Omental fat pad (tissue), 4 donors: ENCODE measurements around the gene PPM1D. TPM values are rescaled to one million over a fixed set of nuclear protein-coding genes. Genes with fewer than 3 reads are reported as not detected.

Experiments used
- ATAC-seq: fragments of 150-250 bp; one replicate; pipeline ENCODE4 v1.9.1; 2016; ENCODE audit warnings: mild to moderate bottlenecking, moderate library complexity; ENCODE audit not compliant: low FRiP score
- DNase-seq: peaks from one replicate; pipeline ENCODE4 v3.0.0-alpha.2; 2019; ENCODE audit warnings: low spot score
- total RNA-seq, 4 donors: library from RNA; depleted of rRNA; stranded (reverse); fragments of >200 nt; gene quantifications; one replicate each; pipeline ENCODE4 v1.1.0, GENCODE V29; 2016
- TF ChIP-seq, protein P1 (sequence below), 3 donors: fragments of 450-650 bp; IDR thresholded peaks; one replicate each; pipeline ENCODE4 v1.5.1; 2016 to 2017; ENCODE audit warnings: antibody characterized with exemption in 3 of 3, mild to moderate bottlenecking in 3 of 3, moderate library complexity in 2 of 3

Gene PPM1D
- total RNA-seq, 4 donors from 2014 or later, result 11.1 to 32.0 (median 13.3) TPM

DNA sequence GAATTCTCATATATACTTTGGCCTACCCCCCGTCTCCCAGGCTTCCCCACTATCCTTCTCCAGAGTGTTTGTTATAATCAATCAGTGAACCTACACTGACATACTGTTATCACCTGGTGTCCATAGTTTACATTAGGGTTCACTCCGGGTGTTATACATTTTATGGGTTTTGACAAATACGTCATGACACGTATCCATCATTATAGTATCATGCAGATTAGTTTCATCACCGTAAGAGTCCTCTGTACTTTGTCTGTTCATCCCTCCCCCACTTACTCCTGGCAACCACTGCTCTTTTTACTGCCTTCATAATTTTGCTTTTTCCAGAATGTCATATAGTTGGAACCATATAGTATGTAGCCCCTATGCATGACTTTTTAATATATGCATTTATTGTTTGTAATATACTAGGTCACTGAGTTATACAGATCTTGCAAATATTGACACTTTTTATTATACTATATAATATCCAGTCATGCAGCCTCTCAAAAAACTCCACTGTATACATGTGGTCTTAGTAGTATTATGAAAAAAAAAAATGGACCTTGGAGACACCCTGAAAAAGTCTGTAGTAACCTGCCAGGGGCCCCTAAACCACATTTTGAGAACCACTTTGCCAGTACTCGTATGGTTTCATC, 28.4 kb downstream of the PPM1D start:
- DNase-seq (no peak), ATAC-seq (no peak)
- TF ChIP-seq, protein P1, sequence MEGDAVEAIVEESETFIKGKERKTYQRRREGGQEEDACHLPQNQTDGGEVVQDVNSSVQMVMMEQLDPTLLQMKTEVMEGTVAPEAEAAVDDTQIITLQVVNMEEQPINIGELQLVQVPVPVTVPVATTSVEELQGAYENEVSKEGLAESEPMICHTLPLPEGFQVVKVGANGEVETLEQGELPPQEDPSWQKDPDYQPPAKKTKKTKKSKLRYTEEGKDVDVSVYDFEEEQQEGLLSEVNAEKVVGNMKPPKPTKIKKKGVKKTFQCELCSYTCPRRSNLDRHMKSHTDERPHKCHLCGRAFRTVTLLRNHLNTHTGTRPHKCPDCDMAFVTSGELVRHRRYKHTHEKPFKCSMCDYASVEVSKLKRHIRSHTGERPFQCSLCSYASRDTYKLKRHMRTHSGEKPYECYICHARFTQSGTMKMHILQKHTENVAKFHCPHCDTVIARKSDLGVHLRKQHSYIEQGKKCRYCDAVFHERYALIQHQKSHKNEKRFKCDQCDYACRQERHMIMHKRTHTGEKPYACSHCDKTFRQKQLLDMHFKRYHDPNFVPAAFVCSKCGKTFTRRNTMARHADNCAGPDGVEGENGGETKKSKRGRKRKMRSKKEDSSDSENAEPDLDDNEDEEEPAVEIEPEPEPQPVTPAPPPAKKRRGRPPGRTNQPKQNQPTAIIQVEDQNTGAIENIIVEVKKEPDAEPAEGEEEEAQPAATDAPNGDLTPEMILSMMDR (IDR thresholded peaks at IDR 0.05), result no peak

DNA sequence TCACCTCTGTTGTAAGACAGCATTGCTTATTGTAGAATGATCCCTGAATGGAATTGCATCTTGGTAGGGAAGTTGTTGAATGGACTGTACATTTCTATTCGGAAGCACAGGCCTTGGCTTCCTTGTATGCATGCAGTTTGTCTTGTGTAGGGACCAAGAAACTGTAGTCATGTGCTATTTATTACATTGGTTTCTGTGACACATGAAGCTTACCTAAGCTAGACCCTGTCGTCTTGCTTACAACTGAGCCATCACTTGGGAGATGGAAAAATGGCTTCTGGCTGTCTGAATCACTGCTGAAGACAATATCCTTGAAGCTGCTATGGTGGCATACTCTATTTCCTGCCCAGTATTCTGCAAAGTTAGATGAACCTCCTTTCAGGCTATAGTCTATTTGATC, 29.1 kb downstream of the PPM1D start:
- DNase-seq, result no peak
- TF ChIP-seq, protein P1 (IDR thresholded peaks at IDR 0.05), result no peak

DNA sequence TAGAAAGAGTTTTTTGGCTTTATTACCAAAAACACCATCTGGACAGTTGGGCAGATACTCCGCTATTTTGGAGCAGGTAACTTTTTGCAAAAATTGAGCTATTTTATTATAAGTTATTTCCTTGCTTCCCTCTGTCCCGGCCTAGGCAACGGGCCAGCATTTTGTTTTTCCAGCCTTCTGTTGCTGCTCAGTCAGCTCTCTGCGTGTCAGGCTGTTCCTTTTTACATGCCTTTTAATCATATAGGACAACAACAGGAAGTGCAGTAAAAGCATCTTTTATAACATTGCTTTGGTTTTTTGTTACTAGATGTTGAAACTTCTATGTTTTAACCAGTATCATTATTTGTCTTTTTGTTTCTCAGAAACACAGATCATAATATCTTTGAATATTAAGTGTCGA, 30.4 kb downstream of the PPM1D start:
- TF ChIP-seq, protein P1 (IDR thresholded peaks at IDR 0.05), result no peak
- ATAC-seq (no peak), DNase-seq (no peak)

More for the DNA sequence above, 29.1 kb downstream of the PPM1D start:
- no peak for ATAC-seq

DNA sequence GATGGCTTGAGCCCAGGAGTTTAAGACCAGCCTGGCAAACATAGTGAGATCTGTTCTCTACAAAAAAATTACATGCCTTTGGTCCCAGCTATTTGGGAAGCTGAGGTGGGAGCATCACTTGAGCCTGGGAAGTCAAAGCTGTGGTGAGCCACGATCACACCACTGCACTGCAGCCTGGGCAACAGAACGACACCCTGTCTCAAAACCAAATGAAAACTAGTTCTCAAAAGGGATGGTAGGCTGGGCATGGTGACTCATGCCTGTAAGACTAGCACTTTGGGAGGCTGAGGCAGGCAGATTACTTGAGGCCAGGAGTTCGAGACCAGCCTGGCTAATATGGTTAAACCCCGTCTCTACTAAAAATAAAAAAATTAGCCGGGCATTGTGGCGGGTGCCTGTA, 31.1 kb downstream of the PPM1D start:
- DNase-seq (no peak), ATAC-seq (no peak)
- TF ChIP-seq, protein P1 (IDR thresholded peaks at IDR 0.05), result no peak

DNA sequence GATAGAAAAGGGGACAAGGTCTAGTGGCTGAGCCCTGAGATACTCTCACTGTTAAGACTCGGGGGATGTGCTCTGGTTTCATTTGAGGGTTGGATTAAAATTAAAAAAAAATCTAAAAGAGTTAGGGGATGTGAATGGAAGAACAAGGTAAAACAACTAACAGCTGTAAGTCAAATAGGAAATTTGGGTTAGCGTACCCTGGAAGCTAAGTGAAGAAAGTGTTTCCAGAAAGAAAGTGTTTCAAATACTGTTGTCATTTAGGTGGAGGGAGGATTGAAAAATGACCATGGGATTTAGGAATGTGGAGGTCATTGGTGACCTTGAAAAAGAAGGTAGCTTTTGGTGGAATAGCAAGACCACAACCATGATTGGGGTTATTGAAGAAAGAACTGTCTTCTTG, 37.7 kb downstream of the PPM1D start:
- TF ChIP-seq, protein P1 (IDR thresholded peaks at IDR 0.05), result no peak
- ATAC-seq (no peak), DNase-seq (no peak)

DNA sequence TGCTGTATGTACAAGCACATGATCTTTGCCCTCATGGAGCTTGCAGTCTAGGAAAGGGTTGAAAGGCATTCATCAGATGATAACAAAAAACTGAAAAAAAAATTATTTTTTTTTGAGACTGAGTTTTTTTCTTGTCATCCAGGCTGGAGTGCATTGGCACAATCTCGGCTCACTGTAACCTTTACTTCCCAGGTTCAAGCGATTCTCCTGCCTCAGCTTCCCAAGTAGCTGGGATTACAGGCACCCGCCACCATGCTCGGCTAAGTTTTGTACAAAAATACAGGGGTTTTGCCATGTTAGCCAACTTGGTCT, 39.0 kb downstream of the PPM1D start:
- no peak for DNase-seq
- TF ChIP-seq, protein P1 (IDR thresholded peaks at IDR 0.05), result no peak

DNA sequence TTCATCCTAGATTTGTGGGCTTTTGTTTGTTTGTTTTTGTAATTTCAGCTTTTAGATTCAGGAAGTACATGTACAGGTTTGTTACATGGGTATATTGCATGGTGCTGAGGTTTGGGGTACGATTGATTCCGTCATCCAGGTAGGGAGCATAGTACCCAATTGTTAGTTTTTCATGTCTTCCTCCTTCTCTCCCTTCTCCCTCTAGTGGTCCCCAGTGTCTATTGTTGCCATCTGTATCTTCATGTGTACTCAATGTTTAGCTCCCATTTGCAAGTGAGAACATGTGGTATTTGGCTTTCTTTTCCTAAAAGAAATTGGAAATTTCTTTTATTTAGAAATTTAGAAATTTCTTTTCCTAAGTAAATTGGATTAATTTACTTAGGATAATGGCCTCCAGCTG, 40.5 kb downstream of the PPM1D start:
- TF ChIP-seq, protein P1 (IDR thresholded peaks at IDR 0.05), result no peak
- ATAC-seq, result no peak
- no peak for DNase-seq

More for the DNA sequence above, 39.0 kb downstream of the PPM1D start:
- no peak for ATAC-seq
